SK-N-SH treated with all-trans-retinoic acid at 6 μM for 48 hours (cell line): ENCODE results near the gene KCTD18.

Experiments used
- ATAC-seq: fragments of 200-7000 bp; cut with Tn5 transposase; 3 replicates; pipeline ENCODE4 v1.9.1; 2020; ENCODE audit warnings: mild to moderate bottlenecking, moderate library complexity
- ARNTL ChIP-seq: fragments of 450-650 bp; formaldehyde crosslinking; IDR thresholded peaks from 2 replicates; pipeline ENCODE4 v1.5.0; 2020; ENCODE audit warnings: low read depth, mild to moderate bottlenecking, moderate library complexity, borderline replicate concordance
- BACH2 ChIP-seq: fragments of 250-450 bp; sonication (Bioruptor Pico); IDR thresholded peaks from 2 replicates; pipeline ENCODE4 v1.9.0; 2021; ENCODE audit warnings: mild to moderate bottlenecking, borderline replicate concordance
- CREB5 ChIP-seq: fragments of 250-450 bp; sonication (Bioruptor Pico); IDR thresholded peaks from 2 replicates; pipeline ENCODE4 v1.5.1; 2020; ENCODE audit warnings: low read depth, mild to moderate bottlenecking, moderate library complexity
- CSDC2 ChIP-seq: fragments of 250-450 bp; sonication (Bioruptor Pico); IDR thresholded peaks from 2 replicates; pipeline ENCODE4 v1.5.0; 2020; ENCODE audit warnings: mild to moderate bottlenecking, moderate library complexity
- CSRNP3 ChIP-seq: fragments of 250-450 bp; sonication (Bioruptor Pico); IDR thresholded peaks from 2 replicates; pipeline ENCODE4 v1.5.1; 2021; ENCODE audit warnings: mild to moderate bottlenecking, moderate library complexity
- ESRRG ChIP-seq: fragments of 250-450 bp; sonication (Bioruptor Pico); IDR thresholded peaks from 2 replicates; pipeline ENCODE4 v1.6.1; 2021; ENCODE audit warnings: mild to moderate bottlenecking
- GLIS3 ChIP-seq: fragments of 250-450 bp; sonication (Bioruptor Pico); IDR thresholded peaks from 2 replicates; pipeline ENCODE4 v1.5.0; 2020; ENCODE audit warnings: mild to moderate bottlenecking, moderate library complexity
- ISL1 ChIP-seq: fragments of 250-450 bp; sonication (Bioruptor Pico); IDR thresholded peaks from 2 replicates; pipeline ENCODE4 v2.1.2; 2022; ENCODE audit warnings: mild to moderate bottlenecking, moderate library complexity
- OSR1 ChIP-seq: fragments of 250-450 bp; sonication (Bioruptor Pico); IDR thresholded peaks from 2 replicates; pipeline ENCODE4 v1.8.0; 2022; ENCODE audit warnings: moderate library complexity, mild to moderate bottlenecking, inconsistent platforms
- PATZ1 ChIP-seq: fragments of 250-450 bp; sonication (Bioruptor Pico); IDR thresholded peaks from 2 replicates; pipeline ENCODE4 v1.8.0; 2020; ENCODE audit warnings: mild to moderate bottlenecking, moderate library complexity, borderline replicate concordance
- POU6F1 ChIP-seq: fragments of 250-450 bp; sonication (Bioruptor Pico); IDR thresholded peaks from 2 replicates; pipeline ENCODE4 v1.8.0; 2021; ENCODE audit warnings: low read depth, mild to moderate bottlenecking, moderate library complexity, borderline replicate concordance
- PPARA ChIP-seq: fragments of 250-450 bp; sonication (Bioruptor Pico); IDR thresholded peaks from 2 replicates; pipeline ENCODE4 v1.5.0; 2020; ENCODE audit warnings: mild to moderate bottlenecking, borderline replicate concordance
- RARB ChIP-seq: fragments of 250-450 bp; sonication (Bioruptor Pico); IDR thresholded peaks from 2 replicates; pipeline ENCODE4 v1.8.0; 2021; ENCODE audit warnings: mild to moderate bottlenecking, moderate library complexity
- SNAI2 ChIP-seq: fragments of 250-450 bp; sonication (Bioruptor Pico); IDR thresholded peaks from 2 replicates; pipeline ENCODE4 v1.5.0; 2020; ENCODE audit warnings: mild to moderate bottlenecking, moderate library complexity
- TCF4 ChIP-seq: fragments of 250-450 bp; sonication (Bioruptor Pico); IDR thresholded peaks from 2 replicates; pipeline ENCODE4 v1.8.0; 2021; ENCODE audit warnings: mild to moderate bottlenecking, moderate library complexity, borderline replicate concordance
- TOX ChIP-seq: fragments of 250-450 bp; sonication (Bioruptor Pico); IDR thresholded peaks from 2 replicates; pipeline ENCODE4 v1.8.0; 2021; ENCODE audit warnings: mild to moderate bottlenecking, moderate library complexity, borderline replicate concordance
- TSHZ2 ChIP-seq: fragments of 250-450 bp; sonication (Bioruptor Pico); IDR thresholded peaks from 2 replicates; pipeline ENCODE4 v1.5.0; 2020; ENCODE audit warnings: mild to moderate bottlenecking, moderate library complexity
- ZC3H10 ChIP-seq: fragments of 250-450 bp; sonication (Bioruptor Pico); IDR thresholded peaks from 2 replicates; pipeline ENCODE4 v1.5.1; 2021; ENCODE audit warnings: mild to moderate bottlenecking, moderate library complexity
- ZFP30 ChIP-seq: fragments of 450-650 bp; formaldehyde crosslinking; IDR thresholded peaks from 2 replicates; pipeline ENCODE4 v1.5.0; 2022; ENCODE audit warnings: mild to moderate bottlenecking, moderate library complexity
- ZNF70 ChIP-seq: fragments of 450-650 bp; formaldehyde crosslinking; IDR thresholded peaks from 2 replicates; pipeline ENCODE4 v1.5.0; 2020; ENCODE audit warnings: mild to moderate bottlenecking, moderate library complexity
- ZNF8 ChIP-seq: fragments of 450-650 bp; formaldehyde crosslinking; IDR thresholded peaks from 2 replicates; pipeline ENCODE4 v1.5.0; 2020; ENCODE audit warnings: mild to moderate bottlenecking, moderate library complexity

Gene KCTD18

GRCh38 chr2:200496696-200497095, 13.2 kb downstream of the KCTD18 start (continued):
- TF ChIP-seq CSRNP3 (CRISPR knock-in tag) (no peak), SNAI2 (CRISPR knock-in tag) (no peak), ARNTL (CRISPR knock-in tag) (no peak), PATZ1 (CRISPR knock-in tag) (no peak), GLIS3 (CRISPR knock-in tag) (no peak)

- TF ChIP-seq ARNTL (CRISPR knock-in tag) (no peak), PPARA (CRISPR knock-in tag) (no peak), TCF4 (CRISPR knock-in tag) (no peak), CSDC2 (CRISPR knock-in tag) (no peak), CREB5 (CRISPR knock-in tag) (no peak), RARB (no peak), BACH2 (no peak), CSRNP3 (CRISPR knock-in tag) (no peak), ZC3H10 (CRISPR knock-in tag) (no peak), PATZ1 (CRISPR knock-in tag) (no peak), SNAI2 (CRISPR knock-in tag) (no peak), ZFP30 (CRISPR knock-in tag) (no peak), ZNF8 (no peak), ESRRG (CRISPR knock-in tag) (no peak), OSR1 (CRISPR knock-in tag) (no peak), GLIS3 (CRISPR knock-in tag) (no peak), TSHZ2 (CRISPR knock-in tag) (no peak), ISL1 (CRISPR knock-in tag) (no peak), TOX (CRISPR knock-in tag) (no peak)
- ATAC-seq, result no peak
These were observed 15.8 kb downstream of the KCTD18 start for GRCh38 chr2:200494048-200494447.

GRCh38 chr2:200492656-200493055, 17.2 kb downstream of the KCTD18 start:
- TF ChIP-seq TSHZ2 (CRISPR knock-in tag) (no peak), CREB5 (CRISPR knock-in tag) (no peak), ZNF70 (CRISPR knock-in tag) (no peak), SNAI2 (CRISPR knock-in tag) (no peak), POU6F1 (no peak)
- ATAC-seq, result no peak
